ENCODE results near the gene VMAC. TPM values are rescaled to one million over a fixed set of nuclear protein-coding genes. Genes with fewer than 3 reads are reported as not detected.

Gene VMAC
- total and polyA plus RNA-seq, 2 of the 13 experiments (the other 11 are each of a cell fraction or from before 2014, with no cell fraction given) = 2.4 TPM

- peak; percentile 78; the same call in 1 of the 2 replicates for TF ChIP-seq ZNF281 (CRISPR knock-in tag; IDR thresholded peaks at IDR 0.05; ENCODE audit: borderline replicate concordance)
- TF ChIP-seq ZNF720 (CRISPR knock-in tag; IDR thresholded peaks at IDR 0.05) = no peak
- TF ChIP-seq RCOR2 (CRISPR knock-in tag; IDR thresholded peaks at IDR 0.05) = peak; percentile 99
- TF ChIP-seq CREM (IDR thresholded peaks at IDR 0.05) = peak; percentile 83
- TF ChIP-seq CREM (CRISPR knock-in tag; IDR thresholded peaks at IDR 0.05) = no peak
- TF ChIP-seq TFE3 (CRISPR knock-in tag; IDR thresholded peaks at IDR 0.05) = peak; percentile 91
- peak; percentile 92 for TF ChIP-seq THRA (CRISPR knock-in tag; IDR thresholded peaks at IDR 0.05; ENCODE audit: borderline replicate concordance)
- TF ChIP-seq KDM5B (CRISPR knock-in tag; IDR thresholded peaks at IDR 0.05; ENCODE audit: borderline replicate concordance) = no peak
- TF ChIP-seq MED1 (CRISPR knock-in tag; IDR thresholded peaks at IDR 0.05) = peak; percentile 99
- TF ChIP-seq ZNF841 (CRISPR knock-in tag; IDR thresholded peaks at IDR 0.05; ENCODE audit: borderline replicate concordance) = no peak
- no peak for TF ChIP-seq GLI4 (CRISPR knock-in tag; IDR thresholded peaks at IDR 0.05; ENCODE audit: borderline replicate concordance)
- no peak for TF ChIP-seq ZNF513 (CRISPR knock-in tag; conservative IDR thresholded peaks at IDR 0.05)
- TF ChIP-seq SIX1 (CRISPR knock-in tag; IDR thresholded peaks at IDR 0.05; ENCODE audit: borderline replicate concordance) = peak; percentile 65; the same call in 1 of the 2 replicates
- no peak for TF ChIP-seq REXO4 (CRISPR knock-in tag; IDR thresholded peaks at IDR 0.05; ENCODE audit: borderline replicate concordance)
- TF ChIP-seq ZNF446 (CRISPR knock-in tag; IDR thresholded peaks at IDR 0.05) = no peak
- no peak for TF ChIP-seq MBD4 (IDR thresholded peaks at IDR 0.05; ENCODE audit: borderline replicate concordance, low read length)
- no peak for TF ChIP-seq GRHL1 (CRISPR knock-in tag; conservative IDR thresholded peaks at IDR 0.05)
- peak; percentile 62; the same call in 1 of the 2 replicates for TF ChIP-seq ZIK1 (CRISPR knock-in tag; IDR thresholded peaks at IDR 0.05; ENCODE audit: borderline replicate concordance, low read depth)
- no peak for TF ChIP-seq CHD4 (IDR thresholded peaks at IDR 0.05; ENCODE audit: borderline replicate concordance, low read length)
- no peak for TF ChIP-seq ZNF790 (CRISPR knock-in tag; IDR thresholded peaks at IDR 0.05; ENCODE audit: borderline replicate concordance)
- TF ChIP-seq HOXA7 (CRISPR knock-in tag; IDR thresholded peaks at IDR 0.05) = no peak
- TF ChIP-seq NPAS2 (CRISPR knock-in tag; IDR thresholded peaks at IDR 0.05; ENCODE audit: borderline replicate concordance) = no peak
Observed at GRCh38 chr19:5870986-5871394, 33.7 kb upstream of the VMAC start (continued).
